HG03139 (cell line): ENCODE results near the gene RNF187.

Experiments used
- ATAC-seq: cut with Tn5 transposase; IDR thresholded peaks from one replicate; pipeline ENCODE4 v1.9.1; 2021; ENCODE audit not compliant: unreplicated experiment

RNF187 gene

GRCh38 chr1:228508840-228509415, 21.7 kb downstream of the RNF187 start:
- no peak for ATAC-seq

GRCh38 chr1:228510101-228510802, 23.1 kb downstream of the RNF187 start:
- no peak for ATAC-seq

GRCh38 chr1:228510803-228511413, 23.7 kb downstream of the RNF187 start:
- ATAC-seq: no peak

GRCh38 chr1:228511546-228512445, 24.6 kb downstream of the RNF187 start:
- ATAC-seq: no peak

GRCh38 chr1:228512781-228513198, 25.6 kb downstream of the RNF187 start:
- no peak for ATAC-seq

- no peak for ATAC-seq
These were observed 26.2 kb downstream of the RNF187 start for GRCh38 chr1:228513236-228513900.

- ATAC-seq: no peak
These were observed 27.2 kb downstream of the RNF187 start for GRCh38 chr1:228514421-228514820.

GRCh38 chr1:228515200-228515834, 28.1 kb downstream of the RNF187 start:
- no peak for ATAC-seq

GRCh38 chr1:228517655-228518054, 30.5 kb downstream of the RNF187 start:
- ATAC-seq: no peak

- no peak for ATAC-seq
These were observed 40.4 kb downstream of the RNF187 start for GRCh38 chr1:228527596-228527995.

- ATAC-seq: no peak
These were observed 41.4 kb downstream of the RNF187 start for GRCh38 chr1:228528612-228529011.

- ATAC-seq: no peak
These were observed 43.0 kb downstream of the RNF187 start for GRCh38 chr1:228530086-228530758.

GRCh38 chr1:228530951-228531731, 44.0 kb downstream of the RNF187 start:
- no peak for ATAC-seq

- no peak for ATAC-seq
These were observed 51.6 kb downstream of the RNF187 start for GRCh38 chr1:228538831-228539230.

GRCh38 chr1:228540161-228540917, 53.2 kb downstream of the RNF187 start:
- ATAC-seq: no peak

- no peak for ATAC-seq
These were observed 54.5 kb downstream of the RNF187 start for GRCh38 chr1:228541725-228542124.

GRCh38 chr1:228542376-228542775, 55.2 kb downstream of the RNF187 start:
- ATAC-seq: no peak

- ATAC-seq: no peak
These were observed 55.8 kb downstream of the RNF187 start for GRCh38 chr1:228542981-228543380.
